ENCODE results near the gene PNLIPRP2.

Gene PNLIPRP2

DNA sequence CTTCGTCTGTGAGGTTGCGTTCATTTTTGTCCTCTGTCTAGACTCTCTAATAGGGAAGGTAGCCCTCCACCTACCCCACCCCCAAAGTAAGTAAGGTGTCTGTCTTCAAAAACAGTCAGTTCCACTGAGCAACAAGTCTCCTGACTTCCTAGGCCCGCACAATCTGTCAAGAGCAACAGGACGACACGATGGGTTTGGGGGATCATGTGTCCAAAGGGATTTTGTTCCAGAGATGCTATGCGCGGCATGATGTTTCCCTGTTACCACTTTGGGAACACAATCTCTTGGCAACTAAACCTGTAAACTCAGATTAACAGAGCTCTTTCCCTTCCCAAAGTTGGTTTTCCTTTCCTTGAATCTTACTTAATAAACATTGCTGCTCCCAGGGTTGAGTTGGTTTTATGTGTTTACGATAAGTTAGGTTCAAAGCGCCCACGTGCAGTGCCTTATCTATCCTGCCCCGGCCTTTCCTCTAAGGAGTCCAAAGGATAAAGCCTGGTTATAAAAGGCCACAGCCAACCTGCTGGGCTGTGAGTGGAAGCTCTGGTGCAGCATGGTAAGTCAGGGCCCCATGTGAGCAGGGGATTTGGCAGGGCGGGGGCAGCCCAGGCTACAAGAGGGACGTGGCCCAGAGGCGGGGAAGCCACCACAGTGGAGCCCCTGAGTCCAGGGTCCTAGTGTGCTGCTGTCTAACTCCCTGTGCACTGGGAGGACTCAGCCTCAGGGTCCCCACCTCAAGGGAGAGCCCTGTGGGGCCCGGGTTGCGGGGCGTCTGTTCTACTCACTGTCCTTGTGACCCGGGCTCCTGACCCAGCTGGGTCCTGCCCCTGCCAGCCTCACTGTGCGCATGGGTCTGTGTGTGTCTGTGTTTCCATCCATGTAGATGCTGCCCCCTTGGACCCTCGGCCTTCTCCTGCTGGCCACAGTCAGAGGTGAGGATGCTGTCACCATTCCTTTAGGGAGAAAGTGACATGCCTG is at the start of gene PNLIPRP2:
Gene PNLIPRP2, plus strand, starts transcription at position 531 of the 978 bp plus-strand sequence.
- DNase-seq, result no peak

DNA sequence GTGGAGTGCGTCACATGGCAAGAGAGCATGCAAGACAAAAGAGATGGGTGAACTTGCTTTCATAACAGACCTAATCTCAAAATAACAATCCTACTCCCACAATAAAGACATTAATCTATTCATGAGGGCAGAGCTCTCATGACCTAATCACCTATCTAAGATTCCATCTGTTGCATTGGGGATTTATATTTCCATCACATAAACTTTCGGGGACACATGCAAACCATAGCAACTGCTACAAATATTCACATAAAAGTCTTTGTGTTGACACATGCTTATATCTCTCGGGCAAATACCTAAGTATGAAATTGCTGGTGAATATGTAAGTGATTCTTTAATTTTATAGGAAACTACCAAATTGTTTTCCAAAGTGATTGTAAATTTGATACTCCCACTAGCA is 46.0 kb upstream of the PNLIPRP2 start:
- DNase-seq, result no peak

DNA sequence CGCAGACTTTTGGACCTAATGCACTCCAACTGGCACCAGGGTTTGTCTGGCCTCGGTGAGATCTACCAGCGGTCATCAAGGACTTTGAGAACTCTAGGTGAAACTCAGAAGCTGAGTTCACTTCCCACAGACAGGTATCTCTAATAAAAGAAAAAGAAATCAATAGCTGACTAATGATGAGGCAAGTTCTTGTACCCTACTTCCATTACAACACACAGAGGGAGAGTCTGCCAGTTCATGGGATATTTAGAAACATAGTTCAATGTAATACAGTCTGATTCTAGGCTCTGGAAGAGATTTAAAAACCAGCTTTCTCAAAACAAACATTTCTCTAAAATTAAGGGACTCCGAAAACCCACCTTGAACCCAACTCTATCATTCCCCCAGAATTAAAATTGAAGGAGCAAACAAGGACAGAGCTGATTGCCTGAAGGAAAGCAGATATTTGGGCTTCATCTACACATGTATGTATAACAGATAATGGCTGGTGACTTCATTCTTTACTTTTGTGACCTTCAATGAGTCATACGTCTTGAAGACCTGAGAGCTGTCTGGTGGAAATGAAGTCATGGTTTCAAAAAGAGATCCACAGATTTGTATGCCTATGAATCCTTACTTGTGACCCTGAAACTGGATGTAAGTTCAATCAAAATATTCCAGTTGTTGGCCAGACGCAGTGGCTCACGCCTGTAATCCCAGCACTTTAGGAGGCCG is 32.7 kb upstream of the PNLIPRP2 start:
- DNase-seq, result no peak

- no peak for DNase-seq
Measured at GRCh38 chr10:116588995-116589394, 31.8 kb upstream of the PNLIPRP2 start.

DNA sequence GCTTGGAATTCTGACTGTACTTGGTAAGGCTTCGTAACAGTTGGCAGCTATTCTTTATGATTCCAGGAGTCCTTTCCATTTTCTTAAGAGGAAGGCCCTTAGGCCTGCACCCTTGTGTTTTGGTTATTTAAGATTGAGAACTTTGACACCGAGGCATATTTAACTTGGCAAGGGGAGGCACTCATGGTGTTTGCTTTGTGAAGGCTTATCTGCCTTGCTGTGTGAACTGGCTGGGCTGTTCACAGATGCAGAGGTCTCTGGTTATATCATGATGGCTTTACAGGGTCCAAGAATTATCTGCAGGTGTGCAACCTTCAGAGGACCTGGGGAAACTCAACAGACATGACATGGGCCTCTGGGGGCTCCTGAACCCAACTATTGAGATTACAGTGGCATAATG is 30.8 kb upstream of the PNLIPRP2 start:
- DNase-seq, result no peak

DNA sequence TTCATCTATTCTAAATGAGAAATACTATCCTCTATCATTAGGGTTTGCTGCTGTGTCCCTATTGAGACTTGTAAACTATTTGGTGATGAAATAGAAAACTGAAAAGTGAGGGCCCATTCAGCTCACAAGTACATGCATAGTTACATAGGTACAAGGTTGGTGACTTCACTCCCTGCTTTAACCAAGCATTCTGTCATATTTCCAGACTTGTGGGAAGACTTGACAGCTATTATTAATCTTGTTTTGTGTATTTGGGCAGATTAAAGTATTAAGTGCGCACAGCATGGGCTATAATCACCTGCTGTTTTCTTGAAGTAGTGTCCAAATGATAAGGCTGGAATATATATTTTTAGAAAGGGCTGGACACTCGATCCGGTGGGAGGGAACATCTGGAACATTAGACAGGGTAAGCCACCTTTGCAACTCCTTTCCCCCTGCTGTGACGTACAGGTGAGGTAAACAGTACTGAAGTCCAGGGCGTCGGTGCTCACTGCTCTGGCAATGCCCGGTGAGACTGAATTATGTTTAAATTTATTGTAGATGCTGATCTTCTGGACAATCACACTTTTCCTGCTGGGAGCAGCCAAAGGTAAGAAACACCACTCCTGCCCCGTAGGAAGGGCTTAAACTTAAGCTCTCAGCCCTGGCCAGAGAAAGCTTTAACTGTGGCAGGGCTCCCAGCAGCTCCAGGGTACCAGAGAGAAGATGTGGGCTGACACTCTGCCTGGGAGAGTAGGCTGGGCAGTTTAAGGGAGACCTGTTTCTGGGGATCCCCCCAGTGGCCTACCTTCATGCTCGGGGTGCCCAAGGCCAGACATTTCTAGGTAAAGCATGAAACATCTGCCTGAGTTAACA is 29.9 kb upstream of the PNLIPRP2 start, which contains the start of gene PNLIPRP1:
Gene PNLIPRP1, plus strand, starts transcription at position 370 of the 855 bp plus-strand sequence. Its CDS starts 171 bp downstream, at position 541.
- no peak for DNase-seq

DNA sequence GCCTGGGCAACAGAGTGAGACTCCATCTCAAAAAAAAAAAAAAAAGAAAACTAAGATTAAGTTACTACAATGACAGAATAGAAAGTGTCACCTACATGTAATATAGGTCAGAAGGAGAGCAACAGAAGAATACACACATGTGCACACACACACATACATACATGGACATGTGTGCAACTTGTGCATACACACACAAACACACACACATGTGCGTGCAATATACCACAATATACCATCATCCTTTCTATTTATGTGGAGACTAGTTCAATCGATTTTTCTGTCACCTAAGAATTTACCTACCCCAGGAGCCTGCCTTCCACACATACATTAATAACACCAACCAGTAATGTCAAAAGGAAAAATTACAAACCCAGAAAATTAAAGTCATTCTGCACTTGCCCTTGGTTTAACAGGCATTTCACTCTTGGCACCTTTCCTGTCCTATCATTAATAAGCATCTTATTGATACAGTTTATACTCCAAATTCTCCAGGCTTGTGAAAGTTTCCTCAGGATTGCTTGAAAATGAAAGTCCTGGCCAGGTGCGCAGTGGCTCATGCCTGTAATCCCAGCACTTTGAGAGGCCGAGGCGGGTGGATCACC is 27.5 kb upstream of the PNLIPRP2 start:
- no peak for DNase-seq

DNA sequence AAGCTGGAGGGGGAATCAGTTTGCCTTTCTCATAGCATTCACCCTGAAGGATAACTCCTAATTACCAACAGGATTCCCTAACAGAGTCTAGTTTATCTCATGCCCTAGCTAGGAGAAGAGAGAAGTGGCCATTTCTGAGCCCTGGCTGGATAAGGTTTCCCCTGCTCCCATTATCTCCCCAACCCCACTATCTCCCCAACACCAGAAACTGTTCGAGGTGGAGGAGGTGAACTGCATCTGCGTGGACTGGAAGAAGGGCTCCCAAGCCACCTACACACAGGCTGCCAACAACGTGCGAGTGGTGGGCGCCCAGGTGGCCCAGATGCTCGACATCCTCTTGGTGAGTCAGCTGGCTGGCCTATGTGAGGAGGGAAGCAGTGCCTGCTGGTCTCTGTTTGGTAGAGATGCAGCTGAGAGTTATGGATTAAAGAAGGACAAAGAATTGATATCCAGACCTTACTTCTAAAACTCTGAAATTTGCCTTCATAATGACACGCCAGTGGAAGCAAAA is 26.2 kb upstream of the PNLIPRP2 start:
- DNase-seq, result no peak

GRCh38 chr10:116596062-116596461 is 24.7 kb upstream of the PNLIPRP2 start:
- DNase-seq, result no peak

- no peak for DNase-seq
Measured at GRCh38 chr10:116597543-116597942, 23.2 kb upstream of the PNLIPRP2 start.

DNA sequence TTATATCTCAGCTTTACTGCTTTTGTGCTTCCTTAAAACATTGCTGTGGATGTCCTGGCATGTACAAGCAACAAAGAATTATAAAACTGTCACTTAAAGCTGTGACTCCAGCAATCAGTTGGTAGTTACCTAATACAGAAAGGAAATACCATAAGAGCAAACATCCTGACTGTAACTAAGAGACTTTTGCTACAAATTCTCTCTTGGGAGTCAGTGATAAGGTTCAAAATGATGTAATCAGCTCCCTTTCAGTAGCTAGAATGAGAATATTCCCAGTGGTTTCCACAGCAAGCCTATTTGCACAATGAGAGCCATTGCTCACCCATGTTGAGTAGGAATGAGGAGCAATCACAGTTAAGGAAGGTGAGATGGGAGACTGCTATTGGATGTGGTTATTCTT is 22.4 kb upstream of the PNLIPRP2 start:
- no peak for DNase-seq

GRCh38 chr10:116599991-116600390 is 20.8 kb upstream of the PNLIPRP2 start:
- no peak for DNase-seq

DNA sequence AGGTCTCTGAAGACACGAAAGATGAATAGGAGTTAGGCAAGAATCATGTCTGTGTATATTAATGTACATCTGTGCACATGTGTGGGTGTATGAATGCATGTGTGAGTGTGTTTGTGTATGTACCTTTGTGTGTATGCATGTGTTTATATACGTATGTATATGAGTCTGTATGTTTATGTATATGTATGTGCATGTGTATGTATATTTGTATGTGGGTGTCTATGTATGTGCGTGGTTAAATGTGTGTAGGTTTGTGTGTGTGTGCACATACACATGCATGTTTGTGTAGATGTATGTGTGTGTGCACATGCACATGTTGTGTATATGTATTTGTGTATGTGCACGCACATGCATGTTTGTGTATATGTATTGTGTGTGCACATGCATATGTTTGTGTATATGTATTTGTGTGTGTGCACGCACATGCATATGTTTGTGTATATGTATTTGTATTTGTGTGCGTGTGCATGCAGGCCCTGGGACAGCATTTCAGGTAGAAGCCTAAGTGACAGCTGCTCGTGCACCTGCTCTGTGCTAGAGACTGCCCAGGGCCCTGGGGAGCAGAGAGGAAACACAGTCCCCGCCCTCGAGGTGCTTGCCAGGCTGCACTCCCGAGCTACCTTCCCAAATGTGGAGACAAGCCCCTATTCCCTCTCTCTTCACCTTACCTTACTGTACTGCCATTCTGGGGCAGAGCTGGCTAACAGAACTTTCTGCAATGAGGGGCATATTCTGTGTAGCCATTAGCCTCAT is 17.9 kb upstream of the PNLIPRP2 start:
- DNase-seq, result no peak

- DNase-seq, result no peak
Measured at GRCh38 chr10:116606061-116606483, 14.7 kb upstream of the PNLIPRP2 start.

DNA sequence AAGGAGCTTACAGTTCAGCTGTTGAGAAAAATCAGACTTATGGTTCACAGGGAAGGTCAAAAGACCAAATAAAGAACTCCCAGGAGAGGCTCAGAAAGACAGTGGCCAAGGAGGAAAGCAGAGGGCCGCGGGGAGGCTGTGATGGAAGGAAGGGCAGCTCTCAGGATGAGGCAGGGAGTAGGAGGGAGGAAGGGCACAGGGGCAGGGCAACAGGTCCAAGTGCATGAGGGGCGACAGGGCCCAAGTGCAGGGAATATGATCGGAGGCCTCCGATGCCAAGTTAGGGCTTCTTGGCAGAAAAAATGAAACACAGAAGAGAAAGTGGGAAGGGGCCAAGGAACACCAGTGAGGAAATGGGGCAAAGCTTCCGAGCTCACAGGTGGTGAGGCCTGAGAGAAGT is 13.4 kb upstream of the PNLIPRP2 start:
- no peak for DNase-seq

- DNase-seq, result no peak
Measured at GRCh38 chr10:116608686-116609594, 11.8 kb upstream of the PNLIPRP2 start.

DNA sequence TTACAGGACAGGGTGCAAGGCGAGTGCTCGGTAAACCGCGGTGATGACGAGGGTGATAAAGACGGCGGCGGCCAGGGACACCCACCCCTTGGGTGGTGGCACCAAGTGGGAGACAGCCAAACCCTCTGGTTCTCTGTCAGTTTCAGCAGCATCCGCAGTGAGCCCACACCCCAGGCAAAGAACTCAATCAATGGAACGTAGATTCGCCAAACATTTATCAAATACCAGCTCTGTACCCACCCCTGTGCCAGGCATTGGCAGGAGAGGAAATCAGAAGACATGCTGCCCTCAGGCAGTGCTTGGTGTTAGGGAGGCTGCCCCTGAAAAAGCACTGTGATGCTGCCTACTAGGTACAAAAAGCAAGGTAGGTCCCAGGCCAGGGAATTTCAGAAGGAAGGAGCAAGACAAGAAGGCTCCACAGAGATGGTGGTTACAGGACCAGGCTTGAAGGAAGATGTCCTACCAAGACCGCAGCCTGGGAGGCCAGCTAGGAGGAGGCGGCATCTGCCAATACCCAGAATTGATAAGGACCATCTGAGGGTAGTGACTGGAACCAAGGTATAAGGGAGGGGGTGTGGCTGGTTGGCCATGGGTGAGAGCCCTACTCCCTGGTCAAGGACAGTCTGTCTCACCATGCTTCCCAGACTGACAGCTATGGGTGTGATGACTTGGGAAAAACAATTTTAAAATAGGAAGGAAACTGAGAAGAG is 10.2 kb upstream of the PNLIPRP2 start:
- no peak for DNase-seq

GRCh38 chr10:116611153-116611545 is 9.6 kb upstream of the PNLIPRP2 start:
- DNase-seq, result no peak

GRCh38 chr10:116612107-116612769 is 8.5 kb upstream of the PNLIPRP2 start:
- DNase-seq, result no peak
